ENCODE measurements around the gene SEL1L3.

DNA sequence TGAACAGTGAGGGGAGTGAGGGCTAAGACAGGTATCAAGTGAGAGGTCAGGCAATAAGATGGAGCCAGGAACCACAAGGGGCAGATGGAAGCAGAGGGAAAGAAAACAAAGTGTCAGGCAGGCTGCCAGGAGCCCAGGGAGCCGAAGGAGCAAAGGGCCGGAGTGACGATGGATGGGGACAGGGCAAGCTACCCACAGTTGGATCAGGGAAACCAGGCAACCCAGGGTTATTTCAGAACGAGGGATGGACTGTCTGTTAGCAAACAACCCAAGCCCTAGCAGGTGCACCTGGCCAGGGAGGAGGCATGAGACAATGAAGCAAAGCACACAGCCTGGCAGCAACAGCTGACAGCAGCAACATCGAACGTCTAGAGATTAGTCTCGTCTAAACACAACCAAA, 39.2 kb downstream of the SEL1L3 start:
- TF ChIP-seq, protein P1, sequence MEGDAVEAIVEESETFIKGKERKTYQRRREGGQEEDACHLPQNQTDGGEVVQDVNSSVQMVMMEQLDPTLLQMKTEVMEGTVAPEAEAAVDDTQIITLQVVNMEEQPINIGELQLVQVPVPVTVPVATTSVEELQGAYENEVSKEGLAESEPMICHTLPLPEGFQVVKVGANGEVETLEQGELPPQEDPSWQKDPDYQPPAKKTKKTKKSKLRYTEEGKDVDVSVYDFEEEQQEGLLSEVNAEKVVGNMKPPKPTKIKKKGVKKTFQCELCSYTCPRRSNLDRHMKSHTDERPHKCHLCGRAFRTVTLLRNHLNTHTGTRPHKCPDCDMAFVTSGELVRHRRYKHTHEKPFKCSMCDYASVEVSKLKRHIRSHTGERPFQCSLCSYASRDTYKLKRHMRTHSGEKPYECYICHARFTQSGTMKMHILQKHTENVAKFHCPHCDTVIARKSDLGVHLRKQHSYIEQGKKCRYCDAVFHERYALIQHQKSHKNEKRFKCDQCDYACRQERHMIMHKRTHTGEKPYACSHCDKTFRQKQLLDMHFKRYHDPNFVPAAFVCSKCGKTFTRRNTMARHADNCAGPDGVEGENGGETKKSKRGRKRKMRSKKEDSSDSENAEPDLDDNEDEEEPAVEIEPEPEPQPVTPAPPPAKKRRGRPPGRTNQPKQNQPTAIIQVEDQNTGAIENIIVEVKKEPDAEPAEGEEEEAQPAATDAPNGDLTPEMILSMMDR (IDR thresholded peaks at IDR 0.05; ENCODE audit: borderline replicate concordance, extremely low read depth, low read length, poor library complexity, severe bottlenecking), result no peak
- no peak for TF ChIP-seq EZH2 (IDR thresholded peaks at IDR 0.05; ENCODE audit: borderline replicate concordance, low read depth, low read length, severe bottlenecking)
